ENCODE data around the gene FYN.
"Not testable (repeated sequence)": the region's sequence is repeated elsewhere in the genome, so short reads cannot be mapped to it uniquely, and the experiment has no call there.

FYN gene

DNA sequence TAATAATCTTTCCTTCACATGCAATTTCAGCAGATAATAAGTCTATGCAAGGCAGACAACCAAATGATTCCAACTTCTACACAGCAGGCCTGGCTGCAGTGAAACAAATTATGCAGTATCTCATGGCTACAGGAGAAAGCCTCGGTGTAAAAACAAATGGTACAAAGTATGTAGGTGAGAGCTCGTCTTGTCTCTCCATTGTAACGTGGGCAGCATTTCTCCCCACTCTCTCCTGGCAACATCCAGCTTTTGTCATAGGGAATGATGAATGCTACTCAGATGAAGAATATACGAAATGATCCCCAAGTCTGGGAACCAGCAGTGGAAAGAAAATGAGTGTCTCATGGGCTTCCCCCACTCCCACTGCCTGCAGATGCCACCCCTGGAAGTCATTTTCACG is 32.4 kb downstream of the FYN start:
- CTCF ChIA-PET: interaction anchor here (1.1 to 1.2 kb wide), 2 partner anchors 157 to 204 kb away, joined by 3 read pairs; no protein-coding TSS in a partner anchor
- peaks cover 48% of the 10 kb centered on the region for H3K36me3 Mint-ChIP-seq
- H3K4me1 Mint-ChIP-seq: peaks cover 8% of the 10 kb centered on the region

DNA sequence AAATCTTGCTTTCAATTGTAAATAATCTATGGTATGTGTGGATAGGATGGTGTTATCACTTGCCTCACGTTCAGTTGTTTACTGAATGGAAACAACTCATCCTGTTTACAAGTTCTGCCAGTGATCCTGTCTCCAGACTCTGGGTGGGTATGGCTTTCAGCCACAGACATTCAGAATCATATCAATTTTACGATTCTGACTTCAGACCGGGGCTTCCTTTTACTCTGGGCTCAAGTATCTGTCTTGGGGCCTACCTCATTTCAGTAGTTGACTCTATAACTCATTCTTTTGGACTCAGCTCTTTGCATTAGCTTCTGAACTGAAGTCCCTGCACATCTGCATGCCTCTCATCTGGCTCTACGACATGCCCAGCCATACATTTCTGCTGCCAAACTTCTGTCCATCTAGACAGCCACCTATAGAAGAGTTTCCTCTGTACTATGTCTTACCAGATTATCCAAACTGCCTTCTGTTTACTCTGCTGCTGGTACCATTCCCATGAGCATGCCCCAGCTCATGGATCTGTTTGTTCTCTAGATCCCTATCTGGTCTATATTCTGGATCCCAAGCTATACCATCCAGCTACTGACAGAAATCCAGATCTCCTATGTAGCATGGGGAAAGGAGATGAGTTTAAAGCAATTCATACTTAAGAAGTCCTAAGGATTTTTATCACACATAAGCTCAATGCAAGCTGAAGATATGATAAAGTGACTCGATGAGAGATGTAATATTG is 34.3 kb downstream of the FYN start:
- no peaks in the 10 kb centered on the region for H3K27me3 Mint-ChIP-seq
- peak overlapping the region; percentile 84 for H3K27ac Mint-ChIP-seq
- H3K36me3 Mint-ChIP-seq: peaks cover 52% of the 10 kb centered on the region
- CTCF ChIA-PET: interaction anchor here (1.2 to 1.3 kb wide), 2 partner anchors 35 to 75 kb away, joined by 4 read pairs; partner anchors contain the start of gene FYN
- H3K4me1 Mint-ChIP-seq: peaks cover 27% of the 10 kb centered on the region
- no peaks in the 10 kb centered on the region for H3K9me3 Mint-ChIP-seq
- peak overlapping the region; percentile 22 for H3K4me3 Mint-ChIP-seq
- peak; percentile 40 for DNase-seq

More for the DNA sequence above, 32.4 kb downstream of the FYN start:
- DNase-seq: no peak
- no peak overlapping the region for H3K27ac Mint-ChIP-seq
- no peaks in the 10 kb centered on the region for H3K9me3 Mint-ChIP-seq
- peak overlapping the region; percentile 8 for H3K4me3 Mint-ChIP-seq
- H3K27me3 Mint-ChIP-seq: no peaks in the 10 kb centered on the region

DNA sequence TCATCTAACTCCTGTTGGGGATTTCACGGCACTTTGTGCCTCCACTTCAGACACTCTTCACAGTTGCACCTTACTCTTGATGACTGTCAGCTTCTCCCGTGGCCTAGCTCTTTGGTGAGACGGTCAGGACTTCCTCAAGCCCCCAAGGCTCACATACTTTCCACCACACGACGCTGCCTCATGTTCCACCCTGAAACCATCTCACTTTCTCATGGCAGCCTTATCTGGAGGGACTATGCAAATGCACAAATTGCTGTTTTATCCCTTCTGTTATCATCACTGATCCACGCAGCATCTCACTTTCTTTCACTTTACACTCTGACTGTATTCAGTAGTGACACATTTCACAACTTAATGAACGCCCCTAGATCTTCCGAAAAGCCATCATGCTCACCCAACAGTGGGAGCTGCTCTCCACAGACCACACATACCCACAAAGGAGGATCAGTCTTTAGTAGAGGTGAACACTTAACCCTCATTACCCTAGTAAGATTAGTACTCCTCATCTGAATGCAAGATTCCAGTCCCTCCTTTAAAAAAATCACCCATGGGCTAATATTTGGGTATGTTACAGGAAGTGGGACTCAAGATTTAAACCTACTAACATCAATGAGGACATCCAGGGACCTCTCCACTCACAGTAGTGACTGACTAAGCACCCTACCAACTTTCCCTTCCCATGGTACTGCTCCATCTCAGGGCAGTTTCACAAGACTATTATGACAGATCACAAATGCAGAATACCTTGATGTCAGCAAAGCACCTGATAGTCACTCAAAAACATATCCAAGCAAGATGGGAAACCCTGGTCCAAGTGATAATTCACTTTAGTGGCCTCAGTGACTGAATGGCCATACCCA is 35.4 kb downstream of the FYN start:
- CTCF ChIA-PET: no interaction called here
- peak; percentile 53 for DNase-seq

DNA sequence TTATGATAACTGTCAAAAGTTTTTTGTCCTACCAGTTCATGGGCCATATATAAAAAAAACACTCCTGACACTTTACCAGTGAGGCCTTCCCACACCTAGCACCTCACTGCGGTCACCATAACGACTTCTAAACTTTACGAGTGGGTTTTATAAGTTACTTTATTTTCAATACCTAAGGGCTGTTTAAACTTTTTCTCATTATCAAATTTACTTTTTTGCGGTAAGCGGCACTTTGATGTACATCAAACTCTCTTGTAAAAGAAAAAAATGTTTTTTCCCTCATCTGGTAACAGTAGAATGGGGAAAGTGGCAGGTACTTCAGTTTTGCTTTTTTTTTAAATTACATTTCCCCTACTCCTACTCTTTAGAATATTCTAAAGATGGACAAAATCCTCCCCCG is 36.2 kb downstream of the FYN start:
- Mint-ChIP-seq H3K27me3 (no peaks in the 10 kb centered on the region), H3K36me3 (peaks cover 56% of the 10 kb centered on the region), H3K9me3 (no peaks in the 10 kb centered on the region), H3K27ac (peak overlapping the region; percentile 84), H3K4me3 (no peak overlapping the region), H3K4me1 (peaks cover 45% of the 10 kb centered on the region)
- DNase-seq: no peak
- CTCF ChIA-PET: no interaction called here

More for the DNA sequence above, 35.4 kb downstream of the FYN start:
- H3K27ac Mint-ChIP-seq: peak overlapping the region; percentile 84
- H3K4me1 Mint-ChIP-seq: peaks cover 38% of the 10 kb centered on the region
- no peaks in the 10 kb centered on the region for H3K9me3 Mint-ChIP-seq
- peaks cover 56% of the 10 kb centered on the region for H3K36me3 Mint-ChIP-seq
- no peaks in the 10 kb centered on the region for H3K27me3 Mint-ChIP-seq
- H3K4me3 Mint-ChIP-seq: peak overlapping the region; percentile 57

DNA sequence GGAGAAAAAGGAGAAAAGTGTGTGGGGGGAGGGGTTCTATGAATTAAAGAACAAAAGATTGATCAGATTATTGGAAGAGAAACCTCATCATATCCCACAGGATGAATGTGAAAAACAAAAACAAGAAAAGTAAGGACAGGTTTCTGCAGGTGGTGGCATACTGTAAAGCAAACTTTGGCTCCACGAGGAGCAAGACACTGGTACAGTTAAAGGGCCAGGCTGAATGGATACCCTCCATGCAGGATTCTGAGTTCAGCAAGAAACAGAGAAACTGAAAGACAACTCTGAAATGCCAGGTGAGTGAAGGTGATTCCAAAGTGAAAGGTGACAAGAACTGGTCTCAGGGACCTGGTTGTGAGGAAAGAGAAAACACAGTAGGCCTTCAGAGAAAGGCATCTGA is 37.4 kb downstream of the FYN start:
- no peak overlapping the region for H3K4me3 Mint-ChIP-seq
- no peaks in the 10 kb centered on the region for H3K9me3 Mint-ChIP-seq
- H3K27me3 Mint-ChIP-seq: no peaks in the 10 kb centered on the region
- H3K36me3 Mint-ChIP-seq: peaks cover 58% of the 10 kb centered on the region
- CTCF ChIA-PET: no interaction called here
- H3K27ac Mint-ChIP-seq: no peak overlapping the region
- H3K4me1 Mint-ChIP-seq: peaks cover 51% of the 10 kb centered on the region
- DNase-seq: no peak

DNA sequence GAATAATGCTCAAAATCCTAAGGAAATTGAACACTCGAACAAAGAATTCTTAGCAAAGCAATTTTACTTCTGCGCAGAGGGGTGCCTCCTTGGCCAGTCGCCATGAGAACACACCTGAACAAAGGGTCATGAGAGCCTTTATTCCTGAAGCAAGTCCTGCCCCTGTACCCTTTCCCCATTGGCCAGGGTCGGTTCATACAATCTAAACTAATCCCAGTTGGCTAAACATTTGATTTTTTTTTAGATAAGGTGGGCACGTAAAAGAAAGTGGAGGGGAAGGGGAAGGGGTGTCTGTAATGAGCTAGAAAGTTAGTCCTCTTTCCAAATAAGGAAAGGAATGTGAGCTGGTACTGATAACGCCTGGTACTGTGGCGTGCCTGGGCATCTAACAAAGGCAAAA is 37.9 kb downstream of the FYN start:
- peaks cover 56% of the 10 kb centered on the region for H3K4me1 Mint-ChIP-seq
- H3K4me3 Mint-ChIP-seq, H3K27me3 Mint-ChIP-seq, CTCF ChIA-PET, H3K27ac Mint-ChIP-seq, H3K9me3 Mint-ChIP-seq, DNase-seq: not testable (repeated sequence)
- peaks cover 60% of the 10 kb centered on the region for H3K36me3 Mint-ChIP-seq

DNA sequence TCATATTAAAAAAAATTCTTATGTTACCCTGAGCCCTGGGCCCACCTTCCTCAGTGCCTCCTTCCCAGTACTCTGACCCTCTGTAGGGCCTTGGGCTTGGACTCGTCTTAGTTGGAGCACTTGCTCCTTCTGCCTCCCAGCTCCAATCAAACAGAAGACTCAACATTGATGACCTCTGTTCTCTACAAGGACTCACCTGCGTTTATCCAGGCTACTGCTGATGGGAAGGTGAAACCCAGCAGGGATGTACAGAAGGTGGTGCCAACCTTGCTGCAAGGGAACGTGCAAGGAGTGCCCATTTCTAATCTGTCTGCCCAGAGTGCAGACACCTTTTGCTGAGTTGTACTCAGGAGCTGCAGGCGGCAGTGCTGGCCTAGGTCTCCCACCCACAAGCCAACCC is 38.9 kb downstream of the FYN start:
- CTCF ChIA-PET: no interaction called here

DNA sequence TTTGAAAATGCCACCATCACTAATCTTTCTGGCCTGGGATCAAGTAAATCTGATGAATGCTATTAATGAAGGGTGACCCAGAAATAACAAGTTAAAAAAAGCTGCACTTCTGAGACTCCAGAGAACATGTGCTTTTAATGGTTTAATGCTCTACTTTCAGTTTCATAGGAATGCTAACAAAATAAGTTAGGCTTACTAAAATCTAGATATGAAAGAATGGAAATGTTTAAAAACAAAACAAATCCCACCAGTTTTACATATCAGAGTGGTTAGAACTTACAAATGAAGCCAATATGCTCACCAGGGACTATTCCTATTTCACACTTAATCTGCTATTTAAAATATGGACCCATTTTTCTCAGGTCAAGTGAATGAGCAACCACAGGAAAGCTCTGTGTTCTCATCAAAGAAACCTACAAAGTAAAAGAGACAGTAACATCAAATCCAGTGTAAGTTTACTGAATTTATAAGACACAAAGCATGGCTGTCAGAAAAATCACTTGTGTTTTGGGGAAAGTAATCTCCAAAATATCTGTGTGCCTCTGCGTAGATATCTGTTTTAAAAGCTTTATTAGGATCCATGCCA is 40.3 kb downstream of the FYN start:
- no peak for DNase-seq
- Mint-ChIP-seq H3K27me3 (no peaks in the 10 kb centered on the region), H3K27ac (peak overlapping the region; percentile 89), H3K4me1 (peaks cover 68% of the 10 kb centered on the region), H3K9me3 (no peaks in the 10 kb centered on the region), H3K4me3 (peak overlapping the region; percentile 25), H3K36me3 (peaks cover 59% of the 10 kb centered on the region)
- CTCF ChIA-PET: interaction anchor here (1.0 to 1.1 kb wide), 2 partner anchors 11 to 29 kb away, joined by 4 to 5 read pairs; no protein-coding TSS in a partner anchor

More for the DNA sequence above, 38.9 kb downstream of the FYN start:
- Mint-ChIP-seq H3K36me3 (peaks cover 59% of the 10 kb centered on the region), H3K27me3 (no peaks in the 10 kb centered on the region), H3K4me3 (no peak overlapping the region), H3K9me3 (no peaks in the 10 kb centered on the region), H3K4me1 (peaks cover 66% of the 10 kb centered on the region), H3K27ac (peak overlapping the region; percentile 53)
- no peak for DNase-seq

DNA sequence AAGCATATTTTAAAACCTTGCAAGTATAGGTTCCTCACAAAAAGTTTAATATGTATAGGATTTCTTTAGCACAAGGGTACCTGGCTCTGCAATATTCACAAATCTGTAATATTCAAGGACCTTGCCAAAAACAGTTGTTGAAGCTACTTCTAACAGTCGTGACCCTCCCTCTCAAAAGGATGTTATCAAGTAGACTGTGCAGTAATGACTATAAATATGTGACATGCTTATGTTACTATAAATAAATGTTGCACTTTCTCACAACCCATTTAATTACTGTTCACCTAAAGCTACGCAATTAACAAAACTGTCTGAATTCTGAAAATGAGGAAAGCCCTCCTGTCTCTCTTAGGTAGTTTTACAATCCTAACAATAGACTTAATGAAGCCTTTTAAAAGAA is 41.8 kb downstream of the FYN start:
- Mint-ChIP-seq H3K4me3 (no peak overlapping the region), H3K4me1 (peaks cover 71% of the 10 kb centered on the region), H3K27ac (no peak overlapping the region), H3K36me3 (peaks cover 56% of the 10 kb centered on the region), H3K9me3 (no peaks in the 10 kb centered on the region), H3K27me3 (no peaks in the 10 kb centered on the region)
- no peak for DNase-seq
- CTCF ChIA-PET: no interaction called here

DNA sequence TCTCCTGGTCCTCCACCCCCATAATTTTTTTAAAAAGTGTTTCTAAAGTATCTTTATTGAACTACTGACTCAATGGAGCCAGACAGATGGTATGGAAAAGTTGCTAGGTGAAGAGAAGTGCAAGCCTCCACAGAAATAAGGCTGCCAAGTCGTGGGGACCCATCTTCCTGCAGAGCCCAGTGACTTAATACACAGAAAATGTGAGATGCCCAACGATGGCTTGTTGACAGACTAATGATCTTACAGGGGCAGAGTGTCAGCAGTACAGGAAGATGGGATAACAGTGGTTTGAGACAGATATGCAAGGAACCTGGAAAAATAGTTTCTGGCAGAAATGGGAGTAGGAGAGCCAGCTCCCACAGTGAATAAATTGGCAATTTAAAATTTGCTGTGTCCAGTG is 43.3 kb downstream of the FYN start:
- Mint-ChIP-seq H3K4me1 (peaks cover 68% of the 10 kb centered on the region), H3K4me3 (no peak overlapping the region), H3K9me3 (no peaks in the 10 kb centered on the region), H3K27me3 (no peaks in the 10 kb centered on the region), H3K36me3 (peaks cover 49% of the 10 kb centered on the region), H3K27ac (no peak overlapping the region)
- CTCF ChIA-PET: no interaction called here
- no peak for DNase-seq

DNA sequence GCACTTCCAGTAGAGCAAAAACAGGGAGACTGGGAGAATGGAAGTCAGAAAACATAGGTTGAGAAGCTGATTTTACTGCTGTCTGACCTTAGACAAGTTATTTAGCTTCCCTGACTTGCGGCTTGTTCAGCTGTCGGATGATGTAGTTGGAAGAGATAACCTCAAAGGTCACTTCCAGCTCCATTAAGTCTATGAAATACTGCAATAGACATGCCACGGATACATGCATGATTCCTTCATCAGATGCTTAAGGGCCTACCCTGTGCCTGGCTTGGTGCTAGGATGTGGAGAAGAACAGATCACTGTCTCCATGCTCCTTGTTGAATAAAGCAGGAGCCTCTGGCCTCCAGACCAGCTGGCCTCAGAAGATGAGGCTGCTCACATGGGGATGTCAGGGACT is 43.7 kb downstream of the FYN start:
- Mint-ChIP-seq H3K27ac (no peak overlapping the region), H3K9me3 (no peaks in the 10 kb centered on the region), H3K36me3 (peaks cover 45% of the 10 kb centered on the region), H3K4me3 (no peak overlapping the region), H3K27me3 (no peaks in the 10 kb centered on the region), H3K4me1 (peaks cover 68% of the 10 kb centered on the region)
- CTCF ChIA-PET: no interaction called here
- DNase-seq: no peak

DNA sequence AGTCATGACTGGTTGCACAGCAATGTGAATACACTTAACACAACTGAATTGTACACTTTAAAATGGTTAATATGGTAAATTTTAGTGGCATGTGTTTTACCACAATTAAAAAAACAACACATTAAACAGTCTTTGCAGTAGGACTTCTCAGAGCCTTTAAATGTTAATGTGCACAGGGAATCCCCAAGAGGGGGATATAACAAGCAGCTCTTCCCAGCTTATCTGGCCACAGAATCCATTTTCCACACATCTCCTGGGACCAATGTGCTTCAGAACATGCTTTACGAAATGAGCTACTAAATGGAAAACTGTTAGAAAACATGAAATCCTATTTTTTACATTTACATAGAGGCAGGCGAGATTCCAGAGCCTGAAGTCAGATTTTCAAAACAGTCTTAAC is 44.4 kb downstream of the FYN start:
- no peaks in the 10 kb centered on the region for H3K9me3 Mint-ChIP-seq
- no peak for DNase-seq
- no peaks in the 10 kb centered on the region for H3K27me3 Mint-ChIP-seq
- H3K36me3 Mint-ChIP-seq: peaks cover 40% of the 10 kb centered on the region
- CTCF ChIA-PET: no interaction called here
- no peak overlapping the region for H3K27ac Mint-ChIP-seq
- peaks cover 68% of the 10 kb centered on the region for H3K4me1 Mint-ChIP-seq
- no peak overlapping the region for H3K4me3 Mint-ChIP-seq

DNA sequence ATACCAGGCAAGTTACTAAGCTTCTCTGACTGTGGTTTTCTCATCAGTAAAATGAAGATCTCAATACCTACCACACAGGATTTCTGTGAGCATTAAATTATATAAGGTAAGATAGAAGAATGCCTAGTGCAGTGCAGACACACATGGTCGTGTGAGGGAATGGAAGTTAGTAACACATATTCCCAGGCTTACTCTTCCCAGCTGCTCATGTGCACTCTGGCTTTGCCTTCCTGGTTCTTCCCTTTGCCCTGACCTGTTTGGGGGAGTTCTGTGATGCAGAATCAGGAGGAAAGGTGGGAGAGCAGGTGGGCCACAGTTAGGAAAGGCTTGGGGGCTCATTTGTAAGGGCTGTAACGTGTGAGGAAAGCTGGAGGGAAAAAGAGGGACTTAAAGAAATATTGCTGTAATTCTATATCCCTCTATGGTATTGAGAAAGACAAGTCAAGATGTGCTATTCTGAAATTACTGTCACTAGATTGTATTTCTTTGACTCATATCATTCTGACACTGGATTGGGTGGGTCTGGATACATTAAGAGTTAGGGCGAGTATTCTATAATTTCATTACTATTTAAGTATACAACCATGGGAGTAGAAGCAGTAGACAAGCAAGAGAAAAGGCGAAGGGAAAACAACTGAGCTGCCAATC is 47.7 kb downstream of the FYN start:
- Mint-ChIP-seq H3K9me3 (peaks cover 2% of the 10 kb centered on the region), H3K27ac (peak overlapping the region; percentile 61), H3K4me3 (no peak overlapping the region), H3K27me3 (no peaks in the 10 kb centered on the region), H3K36me3 (peaks cover 41% of the 10 kb centered on the region), H3K4me1 (peaks cover 61% of the 10 kb centered on the region)
- CTCF ChIA-PET: interaction anchor here (0.6 to 1.7 kb wide), 3 partner anchors 10 to 32 kb away, joined by 3 to 5 read pairs (median 3); no protein-coding TSS in a partner anchor
- no peak for DNase-seq
